Lower leg skin (tissue), 4 donors: ENCODE results near the gene APBB2. TPM values are rescaled to one million over a fixed set of nuclear protein-coding genes. Genes with fewer than 3 reads are reported as not detected.
A peak's percentile ranks its signal among the peaks of the same experiment; 100 is the strongest.

Experiments
- DNase-seq, 2 donors: peaks; one replicate each; pipeline ENCODE4 v3.0.0-alpha.2; 2019; ENCODE audit warnings: low spot score in 2 of 2
- H3K4me3 ChIP-seq: fragments of 200-600 bp; sonication (generic); 2 replicates; pipeline ENCODE4 v1.5.1; 2017; ENCODE audit warnings: mild to moderate bottlenecking, low read depth; ENCODE audit not compliant: poor library complexity, severe bottlenecking
- CTCF ChIP-seq, 3 donors: fragments of 450-650 bp; IDR thresholded peaks; one replicate each; pipeline ENCODE4 v1.5.1; 2016; ENCODE audit warnings: antibody characterized with exemption in 3 of 3, mild to moderate bottlenecking in 3 of 3, moderate library complexity in 2 of 3
- POLR2A ChIP-seq, 2 donors: fragments of 450-650 bp; IDR thresholded peaks; one replicate each; pipeline ENCODE4 v1.6.1; 2016 to 2017; ENCODE audit warnings: antibody characterized with exemption in 2 of 2, mild to moderate bottlenecking in 1 of 2, moderate library complexity in 1 of 2
- WGBS, 2 donors: methylation state at CpG; one replicate each; pipeline ENCODE4 v1.1.5; 2018; 5-methylcytosine and 5-hydroxymethylcytosine counted together
- intact Hi-C: fragments of 100-400 bp; cut with DNase I; formaldehyde crosslinking; loops from one replicate; pipeline ENCODE4 v1.15.0; 2023; ENCODE audit warnings: low total_unique reads
- total RNA-seq, 4 donors: library from RNA; depleted of rRNA; stranded (reverse); fragments of >200 nt; gene quantifications; one replicate each; pipeline ENCODE4 v1.1.0, GENCODE V29; 2016

Gene APBB2
- total RNA-seq, 4 donors from 2014 or later, result 24.0 to 49.2 (median 43.3) TPM

DNA sequence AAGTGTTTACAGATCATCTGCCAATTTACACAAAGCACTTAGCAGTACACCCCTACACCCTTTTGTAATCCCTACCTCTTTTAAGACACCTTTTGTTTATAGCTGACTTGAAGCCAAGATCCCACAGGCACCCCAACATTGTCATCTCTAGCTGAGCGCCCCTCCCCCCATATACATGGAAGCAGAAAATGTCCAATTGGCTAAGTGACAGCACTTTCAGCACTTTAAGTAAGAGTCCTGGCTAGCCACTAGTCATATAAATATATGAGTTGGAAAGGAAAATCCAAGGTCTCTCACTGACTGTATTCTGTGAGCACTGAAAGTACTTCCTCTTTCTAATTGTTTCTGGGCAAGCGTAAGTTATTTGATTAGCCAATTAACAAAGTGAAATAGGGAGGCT lies 356.4 kb downstream of the APBB2 start:
- no peak for DNase-seq
- no peak overlapping the region for H3K4me3 ChIP-seq
- intact Hi-C loops, result no loop called here
- TF ChIP-seq POLR2A (IDR thresholded peaks at IDR 0.05) (no peak), CTCF (IDR thresholded peaks at IDR 0.05) (no peak)
- 87 to 91% methylated on average over 2 of the region's 2 CpGs for WGBS, 2 donors

GRCh38 chr4:40856840-40857362 lies 357.4 kb downstream of the APBB2 start:
- DNase-seq, result peak; percentile 20 to 90
- intact Hi-C loops, result no loop called here
- TF ChIP-seq POLR2A (IDR thresholded peaks at IDR 0.05) (no peak), CTCF (IDR thresholded peaks at IDR 0.05) (no peak)
- no peak overlapping the region for H3K4me3 ChIP-seq
- 27% methylated on average over 32 to 44 of the region's 51 CpGs for WGBS, 2 donors

DNA sequence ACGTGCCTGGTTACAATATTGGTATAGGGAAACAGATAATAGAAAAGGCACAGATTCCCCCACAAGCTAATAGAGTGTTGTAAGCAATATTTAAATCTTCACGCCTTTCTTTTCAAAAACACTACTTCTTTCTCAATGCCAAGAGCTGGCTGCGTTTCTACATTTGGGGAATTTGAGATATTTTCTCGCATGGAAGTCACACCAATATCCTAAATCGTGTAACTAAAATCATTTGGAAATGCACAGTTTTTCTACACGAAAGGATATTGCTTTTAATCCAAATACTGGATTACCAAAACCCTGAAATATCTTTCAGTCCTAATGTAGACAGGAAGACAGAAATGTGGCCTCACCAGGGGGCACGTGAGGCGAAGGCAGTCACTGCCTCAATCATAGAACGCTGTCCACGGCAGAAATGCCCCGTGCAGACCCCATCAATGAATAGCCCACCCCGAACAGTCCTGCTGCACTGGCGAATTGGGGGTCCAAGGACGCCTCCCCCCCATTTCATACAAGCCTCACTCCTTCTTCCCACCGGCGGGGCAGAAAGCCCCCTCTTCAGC lies 358.0 kb downstream of the APBB2 start:
- intact Hi-C loops, result no loop called here
- no peak for TF ChIP-seq CTCF (IDR thresholded peaks at IDR 0.05)
- no peak for TF ChIP-seq POLR2A (IDR thresholded peaks at IDR 0.05)
- 73 to 79% methylated on average over 16 of the region's 16 CpGs for WGBS, 2 donors
- H3K4me3 ChIP-seq, result no peak overlapping the region
- DNase-seq, result no peak

DNA sequence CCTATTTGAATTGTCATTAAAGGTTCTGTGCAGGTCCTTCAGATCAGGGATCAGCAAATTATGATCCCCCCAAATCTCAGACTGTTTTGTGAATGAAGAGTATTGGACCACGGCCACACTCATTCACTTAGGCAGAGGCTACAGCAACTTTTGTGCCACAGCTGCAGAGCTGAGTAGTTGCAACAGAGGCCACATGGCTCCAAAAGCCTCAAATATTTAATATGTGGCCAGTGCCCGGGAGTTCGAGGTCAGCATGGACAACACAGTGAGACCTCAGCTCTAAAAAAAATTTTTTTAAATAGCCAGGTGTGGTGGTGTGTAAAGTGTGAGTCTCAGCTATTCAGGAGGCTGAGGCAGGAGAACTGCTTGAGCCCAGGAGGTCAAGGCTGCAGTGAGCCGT lies 363.8 kb downstream of the APBB2 start:
- peak in 1 of 2 donors; percentile 34 for DNase-seq
- TF ChIP-seq POLR2A (IDR thresholded peaks at IDR 0.05), result no peak
- TF ChIP-seq CTCF (IDR thresholded peaks at IDR 0.05), result no peak
- WGBS, 2 donors, result 91 to 92% methylated on average over 4 of the region's 4 CpGs
- no peak overlapping the region for H3K4me3 ChIP-seq
- intact Hi-C loops, result no loop called here

DNA sequence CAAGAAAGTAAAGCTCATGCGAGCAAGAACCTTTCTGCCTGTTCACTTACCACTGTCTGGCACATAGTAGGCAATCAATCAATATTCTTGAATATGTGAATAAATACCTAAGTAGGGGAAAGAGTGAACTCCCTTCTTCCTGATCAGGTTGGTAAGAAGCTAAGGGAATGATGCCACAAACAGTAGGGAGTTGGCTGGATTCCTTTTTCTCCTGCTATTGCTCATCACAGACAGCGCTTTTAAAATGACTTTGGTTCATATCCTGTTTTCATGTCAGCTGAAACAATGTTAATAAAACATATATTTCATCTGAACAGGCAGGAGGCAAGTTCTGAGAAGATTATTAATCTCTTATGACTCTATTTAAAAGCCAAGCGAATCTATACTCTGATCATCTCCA lies 365.4 kb downstream of the APBB2 start:
- DNase-seq, result no peak
- H3K4me3 ChIP-seq, result no peak overlapping the region
- intact Hi-C loops, result no loop called here
- no peak for TF ChIP-seq CTCF (IDR thresholded peaks at IDR 0.05)
- WGBS, 2 donors, result 57 to 65% methylated on average over 3 of the region's 3 CpGs

DNA sequence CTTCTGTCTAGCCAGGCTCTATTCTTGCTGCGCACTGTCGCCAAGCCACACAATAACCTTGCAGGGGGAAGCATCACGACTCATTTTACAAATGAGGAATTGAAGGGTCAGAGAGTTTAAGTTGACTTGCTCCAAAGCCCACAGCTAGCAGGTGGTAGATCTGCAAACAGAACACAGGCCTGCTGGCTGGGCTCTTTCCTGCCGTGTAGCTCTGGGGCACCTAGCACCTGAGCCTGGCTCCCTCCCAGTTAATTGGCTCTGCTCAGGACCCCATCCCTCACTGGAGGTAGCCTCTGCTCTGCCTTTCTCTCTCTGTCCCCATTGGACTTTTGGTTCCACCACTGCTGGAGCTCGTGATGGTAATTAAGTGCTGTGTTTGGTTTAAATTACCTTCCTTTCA lies 366.1 kb downstream of the APBB2 start:
- no peak overlapping the region for H3K4me3 ChIP-seq
- WGBS, 2 donors, result 82 to 85% methylated on average over 4 to 5 of the region's 5 CpGs
- peak in 1 of 2 donors; percentile 52 for DNase-seq
- TF ChIP-seq CTCF (IDR thresholded peaks at IDR 0.05) (no peak), POLR2A (IDR thresholded peaks at IDR 0.05) (no peak)
- intact Hi-C loops, result no loop called here
